Amygdala (tissue), 56 donors: ENCODE results near the gene KRT14.
"Not testable (repeated sequence)": the region's sequence is repeated elsewhere in the genome, so short reads cannot be mapped to it uniquely, and the experiment has no call there.

ENCODE experiments used
- DNase-seq, 56 donors: peaks; one replicate each; lab custom pipeline; 2025; lab: John Stamatoyannopoulos, UW

The KRT14 gene

GRCh38 chr17:41623184-41623861 is 36.6 kb upstream of the KRT14 start:
- DNase-seq: not testable (repeated sequence)

GRCh38 chr17:41622340-41623183 is 35.9 kb upstream of the KRT14 start:
- not testable (repeated sequence) for DNase-seq

GRCh38 chr17:41621916-41622315 is 35.2 kb upstream of the KRT14 start:
- no peak for DNase-seq

GRCh38 chr17:41621435-41621817 is 34.7 kb upstream of the KRT14 start:
- not testable (repeated sequence) for DNase-seq

GRCh38 chr17:41620583-41621434 is 34.1 kb upstream of the KRT14 start:
- no peak for DNase-seq

GRCh38 chr17:41619927-41620582 is 33.4 kb upstream of the KRT14 start:
- not testable (repeated sequence) for DNase-seq

- DNase-seq: no peak
Observed at GRCh38 chr17:41619036-41619926, 32.6 kb upstream of the KRT14 start.

GRCh38 chr17:41618341-41619035 is 31.8 kb upstream of the KRT14 start:
- no peak for DNase-seq

- DNase-seq: no peak
Observed at GRCh38 chr17:41617698-41618097, 31.0 kb upstream of the KRT14 start.

- DNase-seq: no peak
Observed at GRCh38 chr17:41617136-41617535, 30.4 kb upstream of the KRT14 start.

GRCh38 chr17:41616486-41616885 is 29.8 kb upstream of the KRT14 start:
- not testable (repeated sequence) for DNase-seq

- DNase-seq: no peak
Observed at GRCh38 chr17:41615454-41615853, 28.8 kb upstream of the KRT14 start.

GRCh38 chr17:41614767-41615166 is 28.1 kb upstream of the KRT14 start:
- DNase-seq: peak in 2 of 56 donors; percentile 7 to 17

GRCh38 chr17:41614098-41614497 is 27.4 kb upstream of the KRT14 start:
- no peak for DNase-seq

- no peak for DNase-seq
Observed at GRCh38 chr17:41613277-41614082, 26.8 kb upstream of the KRT14 start.

- DNase-seq: not testable (repeated sequence)
Observed at GRCh38 chr17:41612376-41613160, 25.9 kb upstream of the KRT14 start, which contains the start of gene KRT16. Gene KRT16, minus strand, starts transcription at chr17:41612767. Its CDS starts 79 bp downstream, at chr17:41612688.
